ENCODE results near the gene LRFN4. TPM values are rescaled to one million over a fixed set of nuclear protein-coding genes. Genes with fewer than 3 reads are reported as not detected.

LRFN4 gene
- total and polyA plus RNA-seq, 4 donors, result 0.75 to 3.4 (median 1.5) TPM; not detected in 1

DNA sequence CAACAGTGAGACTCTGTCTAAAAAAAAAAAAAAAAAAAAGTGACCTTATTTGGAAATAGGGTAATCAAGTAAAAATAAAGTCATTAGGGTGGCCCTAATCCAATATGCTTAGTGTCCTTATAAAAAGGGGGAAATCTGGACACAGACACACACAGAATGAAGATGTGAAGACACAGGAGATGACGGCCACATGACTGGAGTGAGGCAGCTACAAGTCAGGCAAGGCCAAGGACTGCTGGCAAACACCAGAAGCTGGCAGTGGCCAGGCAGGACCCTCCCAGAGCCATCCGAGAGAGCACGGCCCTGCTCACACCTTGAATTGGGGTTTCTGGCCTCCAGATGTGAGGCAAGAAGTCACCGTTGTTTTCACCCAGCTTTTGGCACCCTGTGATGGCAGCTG, 28.6 kb downstream of the LRFN4 start:
- TF ChIP-seq RAD21 (IDR thresholded peaks at IDR 0.05) (no peak), GABPA (IDR thresholded peaks at IDR 0.05 in 1 of 2, conservative IDR thresholded peaks at IDR 0.05 in 1 of 2) (no peak), SP1 (IDR thresholded peaks at IDR 0.05) (no peak), ZBTB33 (IDR thresholded peaks at IDR 0.05) (no peak), EGR1 (IDR thresholded peaks at IDR 0.05; ENCODE audit: low read depth in 2 of 2) (no peak), HNF4A (conservative IDR thresholded peaks at IDR 0.05) (no peak), HNF4G (IDR thresholded peaks at IDR 0.05) (no peak), NR2F2 (IDR thresholded peaks at IDR 0.05) (no peak)
- TF ChIP-seq, protein P1, sequence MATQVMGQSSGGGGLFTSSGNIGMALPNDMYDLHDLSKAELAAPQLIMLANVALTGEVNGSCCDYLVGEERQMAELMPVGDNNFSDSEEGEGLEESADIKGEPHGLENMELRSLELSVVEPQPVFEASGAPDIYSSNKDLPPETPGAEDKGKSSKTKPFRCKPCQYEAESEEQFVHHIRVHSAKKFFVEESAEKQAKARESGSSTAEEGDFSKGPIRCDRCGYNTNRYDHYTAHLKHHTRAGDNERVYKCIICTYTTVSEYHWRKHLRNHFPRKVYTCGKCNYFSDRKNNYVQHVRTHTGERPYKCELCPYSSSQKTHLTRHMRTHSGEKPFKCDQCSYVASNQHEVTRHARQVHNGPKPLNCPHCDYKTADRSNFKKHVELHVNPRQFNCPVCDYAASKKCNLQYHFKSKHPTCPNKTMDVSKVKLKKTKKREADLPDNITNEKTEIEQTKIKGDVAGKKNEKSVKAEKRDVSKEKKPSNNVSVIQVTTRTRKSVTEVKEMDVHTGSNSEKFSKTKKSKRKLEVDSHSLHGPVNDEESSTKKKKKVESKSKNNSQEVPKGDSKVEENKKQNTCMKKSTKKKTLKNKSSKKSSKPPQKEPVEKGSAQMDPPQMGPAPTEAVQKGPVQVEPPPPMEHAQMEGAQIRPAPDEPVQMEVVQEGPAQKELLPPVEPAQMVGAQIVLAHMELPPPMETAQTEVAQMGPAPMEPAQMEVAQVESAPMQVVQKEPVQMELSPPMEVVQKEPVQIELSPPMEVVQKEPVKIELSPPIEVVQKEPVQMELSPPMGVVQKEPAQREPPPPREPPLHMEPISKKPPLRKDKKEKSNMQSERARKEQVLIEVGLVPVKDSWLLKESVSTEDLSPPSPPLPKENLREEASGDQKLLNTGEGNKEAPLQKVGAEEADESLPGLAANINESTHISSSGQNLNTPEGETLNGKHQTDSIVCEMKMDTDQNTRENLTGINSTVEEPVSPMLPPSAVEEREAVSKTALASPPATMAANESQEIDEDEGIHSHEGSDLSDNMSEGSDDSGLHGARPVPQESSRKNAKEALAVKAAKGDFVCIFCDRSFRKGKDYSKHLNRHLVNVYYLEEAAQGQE (IDR thresholded peaks at IDR 0.05), result no peak
- TF ChIP-seq, protein P2, sequence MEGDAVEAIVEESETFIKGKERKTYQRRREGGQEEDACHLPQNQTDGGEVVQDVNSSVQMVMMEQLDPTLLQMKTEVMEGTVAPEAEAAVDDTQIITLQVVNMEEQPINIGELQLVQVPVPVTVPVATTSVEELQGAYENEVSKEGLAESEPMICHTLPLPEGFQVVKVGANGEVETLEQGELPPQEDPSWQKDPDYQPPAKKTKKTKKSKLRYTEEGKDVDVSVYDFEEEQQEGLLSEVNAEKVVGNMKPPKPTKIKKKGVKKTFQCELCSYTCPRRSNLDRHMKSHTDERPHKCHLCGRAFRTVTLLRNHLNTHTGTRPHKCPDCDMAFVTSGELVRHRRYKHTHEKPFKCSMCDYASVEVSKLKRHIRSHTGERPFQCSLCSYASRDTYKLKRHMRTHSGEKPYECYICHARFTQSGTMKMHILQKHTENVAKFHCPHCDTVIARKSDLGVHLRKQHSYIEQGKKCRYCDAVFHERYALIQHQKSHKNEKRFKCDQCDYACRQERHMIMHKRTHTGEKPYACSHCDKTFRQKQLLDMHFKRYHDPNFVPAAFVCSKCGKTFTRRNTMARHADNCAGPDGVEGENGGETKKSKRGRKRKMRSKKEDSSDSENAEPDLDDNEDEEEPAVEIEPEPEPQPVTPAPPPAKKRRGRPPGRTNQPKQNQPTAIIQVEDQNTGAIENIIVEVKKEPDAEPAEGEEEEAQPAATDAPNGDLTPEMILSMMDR (IDR thresholded peaks at IDR 0.05; ENCODE audit: low read depth, low read length, missing input control), result no peak

DNA sequence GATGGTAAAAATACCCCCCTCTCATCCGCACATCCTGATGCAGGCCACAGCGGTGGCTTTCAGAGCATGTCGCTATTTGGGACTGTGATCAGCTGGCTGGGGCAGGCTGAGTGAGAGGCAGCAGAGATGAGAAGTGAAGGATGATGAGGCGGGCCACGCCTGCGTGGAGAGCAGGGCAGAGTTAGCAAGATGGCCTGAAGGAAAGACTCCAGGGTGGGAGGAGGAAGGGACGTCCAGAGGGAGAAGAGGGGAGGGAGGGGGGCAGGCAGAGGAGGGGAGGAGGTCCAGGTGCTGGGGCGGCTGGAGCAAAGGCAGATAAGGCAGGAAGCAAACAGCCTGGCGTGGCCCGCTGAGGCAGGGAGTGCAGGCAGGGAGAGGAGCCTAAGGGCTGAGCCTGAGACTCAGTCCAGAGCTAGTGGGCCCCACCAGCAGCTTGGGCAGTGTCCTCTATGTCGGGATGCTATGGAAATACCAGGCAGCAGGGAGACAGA, 29.1 kb downstream of the LRFN4 start:
- H3K9me3 ChIP-seq (ENCODE audit: control insufficient read depth in 4 of 4, low read length in 3 of 4), result no peaks in the 10 kb centered on the region
- H3K36me3 ChIP-seq (ENCODE audit: control insufficient read depth in 4 of 4, insufficient read depth in 3 of 4, low read depth in 1 of 4, low read length in 3 of 4), result no peaks in the 10 kb centered on the region
- 88% methylated on average over 11 of the region's 11 CpGs for WGBS
- H3K9ac ChIP-seq (ENCODE audit: low read depth in 1 of 2, low read length in 2 of 2), result no peak overlapping the region
- no peak overlapping the region for H3K27ac ChIP-seq (ENCODE audit: low read depth in 1 of 2, low read length in 2 of 2)
- peaks cover 11 to 29% (median 26%) of the 10 kb centered on the region in 4 donors for H3K4me1 ChIP-seq (ENCODE audit: control insufficient read depth in 4 of 4, insufficient read depth in 4 of 4, low read length in 3 of 4)
- H3K4me3 ChIP-seq (ENCODE audit: low read depth in 1 of 3, low read length in 3 of 3), result no peak overlapping the region
- no peaks in the 10 kb centered on the region for H3K27me3 ChIP-seq (ENCODE audit: control insufficient read depth in 4 of 4, insufficient read depth in 4 of 4, low read length in 3 of 4)
- DNase-seq (ENCODE audit: low spot score), result no peak
- TF ChIP-seq HNF4G (IDR thresholded peaks at IDR 0.05) (no peak), FOXA2 (IDR thresholded peaks at IDR 0.05) (no peak), JUND (IDR thresholded peaks at IDR 0.05) (no peak), ZBTB33 (IDR thresholded peaks at IDR 0.05) (no peak), GABPA (IDR thresholded peaks at IDR 0.05 in 1 of 2, conservative IDR thresholded peaks at IDR 0.05 in 1 of 2) (no peak), TAF1 (conservative IDR thresholded peaks at IDR 0.05) (no peak), NR2F2 (IDR thresholded peaks at IDR 0.05) (no peak), FOXA1 (IDR thresholded peaks at IDR 0.05) (no peak), EGR1 (IDR thresholded peaks at IDR 0.05; ENCODE audit: low read depth in 2 of 2) (no peak)
- TF ChIP-seq, protein P1 (IDR thresholded peaks at IDR 0.05), result no peak
- TF ChIP-seq, protein P3, sequence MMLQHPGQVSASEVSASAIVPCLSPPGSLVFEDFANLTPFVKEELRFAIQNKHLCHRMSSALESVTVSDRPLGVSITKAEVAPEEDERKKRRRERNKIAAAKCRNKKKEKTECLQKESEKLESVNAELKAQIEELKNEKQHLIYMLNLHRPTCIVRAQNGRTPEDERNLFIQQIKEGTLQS (IDR thresholded peaks at IDR 0.05), result no peak
- TF ChIP-seq, protein P2 (IDR thresholded peaks at IDR 0.05; ENCODE audit: low read depth, low read length, missing input control), result no peak

More for the DNA sequence above, 28.6 kb downstream of the LRFN4 start:
- 85% methylated on average over 4 of the region's 4 CpGs for WGBS
- no peak for DNase-seq (ENCODE audit: low spot score)
- Histone ChIP-seq H3K9ac (ENCODE audit: low read depth in 1 of 2, low read length in 2 of 2) (no peak overlapping the region), H3K27me3 (ENCODE audit: control insufficient read depth in 4 of 4, insufficient read depth in 4 of 4, low read length in 3 of 4) (no peaks in the 10 kb centered on the region), H3K36me3 (ENCODE audit: control insufficient read depth in 4 of 4, insufficient read depth in 3 of 4, low read depth in 1 of 4, low read length in 3 of 4) (peaks cover 0 to 2% (median 0%) of the 10 kb centered on the region in 4 donors), H3K4me3 (ENCODE audit: low read depth in 1 of 3, low read length in 3 of 3) (no peak overlapping the region), H3K9me3 (ENCODE audit: control insufficient read depth in 4 of 4, low read length in 3 of 4) (no peaks in the 10 kb centered on the region), H3K27ac (ENCODE audit: low read depth in 1 of 2, low read length in 2 of 2) (no peak overlapping the region), H3K4me1 (ENCODE audit: control insufficient read depth in 4 of 4, insufficient read depth in 4 of 4, low read length in 3 of 4) (peaks cover 12 to 31% (median 29%) of the 10 kb centered on the region in 4 donors)

All from liver (tissue), 9 donors.